Measurements from ENCODE around the gene BRD9. TPM values are rescaled to one million over a fixed set of nuclear protein-coding genes. Genes with fewer than 3 reads are reported as not detected.
A peak's percentile ranks its signal among the peaks of the same experiment; 100 is the strongest.
"Not testable (repeated sequence)": the region's sequence is repeated elsewhere in the genome, so short reads cannot be mapped to it uniquely, and the experiment has no call there.

The BRD9 gene
- total RNA-seq, 2 donors from 2014 or later = 15.0 to 16.1 TPM

DNA sequence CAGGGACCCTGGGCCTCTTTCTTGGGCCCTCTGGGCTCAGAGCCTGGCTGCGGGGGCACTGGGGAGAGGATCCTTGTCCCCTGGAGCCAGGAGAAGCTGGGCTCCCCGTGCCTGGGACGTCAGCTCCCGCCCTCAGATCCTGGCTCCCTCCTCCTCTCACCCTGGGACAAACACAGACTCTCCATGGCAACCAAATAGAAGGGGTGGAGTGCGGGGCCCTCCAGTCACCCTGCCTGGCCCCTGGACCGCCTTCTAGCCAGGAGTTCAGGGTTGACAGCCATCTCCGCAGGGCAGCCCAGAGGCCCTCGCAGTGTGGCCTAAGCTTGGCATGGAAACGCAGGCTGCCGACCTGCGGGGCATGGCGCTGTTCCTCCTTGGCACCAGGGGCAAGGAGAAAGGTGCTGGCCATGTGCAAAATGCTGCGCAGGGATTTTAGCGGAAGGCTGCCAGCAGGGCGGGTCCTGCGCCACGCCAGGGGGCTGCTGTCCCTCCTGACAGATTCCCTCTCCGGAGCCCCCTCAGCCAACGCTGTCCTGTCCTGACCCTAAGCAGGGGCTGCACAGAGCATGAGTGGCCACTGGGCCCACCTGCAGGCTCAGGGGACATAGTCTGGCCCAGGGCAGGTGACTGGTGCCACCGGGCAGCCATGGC, 42.8 kb downstream of the BRD9 start:
- peaks cover 0 to 12% of the 10 kb centered on the region in 2 donors for H3K4me1 ChIP-seq
- TF ChIP-seq, protein P1, sequence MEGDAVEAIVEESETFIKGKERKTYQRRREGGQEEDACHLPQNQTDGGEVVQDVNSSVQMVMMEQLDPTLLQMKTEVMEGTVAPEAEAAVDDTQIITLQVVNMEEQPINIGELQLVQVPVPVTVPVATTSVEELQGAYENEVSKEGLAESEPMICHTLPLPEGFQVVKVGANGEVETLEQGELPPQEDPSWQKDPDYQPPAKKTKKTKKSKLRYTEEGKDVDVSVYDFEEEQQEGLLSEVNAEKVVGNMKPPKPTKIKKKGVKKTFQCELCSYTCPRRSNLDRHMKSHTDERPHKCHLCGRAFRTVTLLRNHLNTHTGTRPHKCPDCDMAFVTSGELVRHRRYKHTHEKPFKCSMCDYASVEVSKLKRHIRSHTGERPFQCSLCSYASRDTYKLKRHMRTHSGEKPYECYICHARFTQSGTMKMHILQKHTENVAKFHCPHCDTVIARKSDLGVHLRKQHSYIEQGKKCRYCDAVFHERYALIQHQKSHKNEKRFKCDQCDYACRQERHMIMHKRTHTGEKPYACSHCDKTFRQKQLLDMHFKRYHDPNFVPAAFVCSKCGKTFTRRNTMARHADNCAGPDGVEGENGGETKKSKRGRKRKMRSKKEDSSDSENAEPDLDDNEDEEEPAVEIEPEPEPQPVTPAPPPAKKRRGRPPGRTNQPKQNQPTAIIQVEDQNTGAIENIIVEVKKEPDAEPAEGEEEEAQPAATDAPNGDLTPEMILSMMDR (IDR thresholded peaks at IDR 0.05) = no peak
- peak overlapping the region; percentile 17 to 39 for H3K4me3 ChIP-seq
- H3K36me3 ChIP-seq = no peaks in the 10 kb centered on the region
- peak overlapping the region in 1 of 2 donors; percentile 26 for H3K27ac ChIP-seq
- no peaks in the 10 kb centered on the region for H3K27me3 ChIP-seq
- no peaks in the 10 kb centered on the region for H3K9me3 ChIP-seq
- no peak for DNase-seq (ENCODE audit: low spot score)

GRCh38 chr5:848671-849111, 43.9 kb downstream of the BRD9 start:
- no peak for DNase-seq (ENCODE audit: low spot score)
- no peak overlapping the region for H3K4me3 ChIP-seq

GRCh38 chr5:847736-848135, 44.9 kb downstream of the BRD9 start:
- H3K27me3 ChIP-seq; H3K4me3 ChIP-seq; H3K36me3 ChIP-seq; H3K27ac ChIP-seq; H3K9me3 ChIP-seq; DNase-seq (ENCODE audit: low spot score): not testable (repeated sequence)
- peaks cover 0 to 12% of the 10 kb centered on the region in 2 donors for H3K4me1 ChIP-seq

More at GRCh38 chr5:848671-849111, 43.9 kb downstream of the BRD9 start:
- H3K27ac ChIP-seq = peak overlapping the region in 1 of 2 donors; percentile 26
- peaks cover 0 to 12% of the 10 kb centered on the region in 2 donors for H3K4me1 ChIP-seq
- H3K9me3 ChIP-seq = no peaks in the 10 kb centered on the region
- no peaks in the 10 kb centered on the region for H3K27me3 ChIP-seq
- TF ChIP-seq, protein P1 (IDR thresholded peaks at IDR 0.05) = no peak
- no peaks in the 10 kb centered on the region for H3K36me3 ChIP-seq

DNA sequence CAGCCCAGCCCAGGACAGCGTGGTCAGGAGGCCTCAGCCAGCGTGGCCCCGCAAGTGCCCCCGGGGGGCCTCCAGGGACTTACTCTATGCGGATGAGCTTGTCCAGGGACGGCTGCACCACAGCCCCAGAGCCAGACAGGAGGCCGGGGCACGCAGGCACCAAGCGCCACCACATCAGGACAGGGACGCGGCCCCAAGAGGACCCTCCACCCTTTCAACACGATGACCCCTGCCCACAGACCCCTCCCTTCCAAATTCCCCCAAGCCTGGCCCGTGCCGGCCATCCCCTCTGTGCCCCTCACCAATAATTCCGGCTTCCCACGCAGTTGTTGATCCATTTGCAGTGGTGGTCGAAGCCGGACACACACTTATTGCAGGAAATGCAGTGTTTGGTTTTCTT, 45.4 kb downstream of the BRD9 start:
- H3K27me3 ChIP-seq; DNase-seq (ENCODE audit: low spot score); H3K27ac ChIP-seq; H3K9me3 ChIP-seq; H3K36me3 ChIP-seq; H3K4me3 ChIP-seq: not testable (repeated sequence)
- peaks cover 0 to 12% of the 10 kb centered on the region in 2 donors for H3K4me1 ChIP-seq

DNA sequence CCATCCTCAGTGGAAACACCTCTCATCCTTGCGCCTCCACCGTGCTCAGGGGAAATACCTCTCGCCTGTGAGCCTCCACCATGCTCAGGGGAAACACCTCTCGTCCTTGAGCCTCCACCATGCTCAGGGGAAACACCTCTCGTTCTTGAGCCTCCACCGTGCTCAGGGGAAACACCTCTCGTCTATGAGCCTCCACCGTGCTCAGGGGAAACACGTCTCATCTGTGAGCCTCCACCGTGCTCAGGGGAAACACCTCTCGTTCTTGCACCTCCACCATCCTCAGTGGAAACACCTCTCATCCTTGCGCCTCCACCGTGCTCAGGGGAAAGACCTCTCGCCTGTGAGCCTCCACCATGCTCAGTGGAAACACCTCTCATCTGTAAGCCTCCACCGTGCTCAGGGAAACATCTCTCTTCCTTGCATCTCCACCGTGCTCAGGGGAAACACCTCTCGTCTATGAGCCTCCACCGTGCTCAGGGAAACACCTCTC, 46.0 kb downstream of the BRD9 start:
- not testable (repeated sequence) for H3K27ac ChIP-seq; H3K4me3 ChIP-seq; DNase-seq (ENCODE audit: low spot score); H3K36me3 ChIP-seq; H3K9me3 ChIP-seq; H3K27me3 ChIP-seq
- H3K4me1 ChIP-seq = peaks cover 0 to 12% of the 10 kb centered on the region in 2 donors

DNA sequence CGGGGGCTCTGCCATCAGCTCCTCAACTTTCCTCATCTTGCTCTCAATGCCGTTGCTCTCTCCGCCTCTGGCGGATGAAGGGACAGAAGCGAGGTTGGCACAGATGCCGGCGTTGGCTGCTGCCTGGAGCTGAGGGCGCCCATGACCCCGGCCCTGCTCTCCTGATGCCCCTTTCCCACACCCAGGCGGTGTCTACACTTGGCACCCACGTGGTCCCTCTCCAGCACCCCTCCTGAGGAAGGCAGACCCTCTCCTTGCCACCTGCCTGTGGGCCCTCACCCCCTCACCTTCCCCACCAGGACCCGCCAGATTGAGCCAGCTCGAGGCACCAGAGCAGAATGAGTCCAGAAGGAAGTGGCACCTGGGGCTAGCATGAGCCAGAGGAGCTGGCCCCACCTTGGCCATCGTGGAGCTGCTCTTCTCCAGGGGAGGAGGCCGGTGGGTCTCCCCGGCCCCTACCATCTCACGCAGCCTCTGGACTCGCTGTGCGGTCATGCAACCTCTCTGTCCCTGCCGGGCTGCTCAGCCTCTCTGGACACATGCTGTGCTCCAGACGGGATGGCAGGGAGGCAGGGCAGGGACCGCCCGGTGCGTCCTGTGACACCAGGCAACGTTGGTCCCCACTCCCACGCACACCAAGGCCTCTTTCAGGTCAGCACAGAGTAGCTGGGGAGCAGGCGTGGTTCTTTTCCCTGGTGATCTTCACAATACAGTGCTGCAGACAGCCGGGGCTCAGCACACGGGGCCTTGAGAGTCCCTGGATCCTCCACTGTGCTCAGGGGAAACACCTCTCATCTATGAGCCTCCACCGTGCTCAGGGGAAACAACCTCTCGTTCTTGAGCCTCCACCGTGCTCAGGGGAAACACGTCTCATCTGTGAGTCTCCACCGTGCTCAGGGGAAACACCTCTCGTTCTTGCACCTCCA, 46.7 kb downstream of the BRD9 start:
- H3K36me3 ChIP-seq; DNase-seq (ENCODE audit: low spot score); H3K27ac ChIP-seq: not testable (repeated sequence)

GRCh38 chr5:845031-845675, 47.4 kb downstream of the BRD9 start:
- not testable (repeated sequence) for H3K27ac ChIP-seq, H3K9me3 ChIP-seq, H3K4me1 ChIP-seq, H3K36me3 ChIP-seq, H3K27me3 ChIP-seq, H3K4me3 ChIP-seq
- peak; percentile 55 for DNase-seq (ENCODE audit: low spot score)

More for the DNA sequence above, 46.7 kb downstream of the BRD9 start:
- not testable (repeated sequence) for H3K27me3 ChIP-seq, H3K9me3 ChIP-seq, H3K4me3 ChIP-seq
- H3K4me1 ChIP-seq = peaks cover 0 to 12% of the 10 kb centered on the region in 2 donors

DNA sequence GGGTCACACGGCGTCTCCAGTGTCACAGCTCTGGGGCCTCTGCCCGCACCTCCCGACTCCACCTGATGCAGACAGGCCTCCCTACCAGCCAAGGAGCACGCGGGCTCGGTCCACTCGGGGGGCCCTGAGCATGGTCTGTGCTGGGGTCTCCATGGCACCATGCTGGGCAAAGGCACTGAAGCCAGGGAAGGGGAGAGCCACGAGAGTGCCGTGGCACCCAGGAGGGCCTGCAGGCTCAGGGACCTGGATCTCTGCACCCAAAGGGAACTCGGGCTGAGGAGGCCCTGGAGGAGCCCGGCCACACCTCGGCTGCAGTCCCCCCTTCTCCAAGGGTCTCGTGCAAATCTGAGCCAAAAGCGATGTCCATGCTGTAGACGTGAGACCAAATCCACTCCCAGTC, 48.2 kb downstream of the BRD9 start:
- peaks cover 10% of the 10 kb centered on the region for H3K36me3 ChIP-seq
- not testable (repeated sequence) for H3K4me3 ChIP-seq, H3K27me3 ChIP-seq, H3K4me1 ChIP-seq, H3K27ac ChIP-seq, H3K9me3 ChIP-seq
- DNase-seq (ENCODE audit: low spot score) = peak; percentile 57

GRCh38 chr5:843926-844325, 48.7 kb downstream of the BRD9 start:
- not testable (repeated sequence) for H3K4me3 ChIP-seq, H3K27ac ChIP-seq, H3K27me3 ChIP-seq, H3K9me3 ChIP-seq, H3K4me1 ChIP-seq
- peaks cover 10% of the 10 kb centered on the region for H3K36me3 ChIP-seq
- DNase-seq (ENCODE audit: low spot score) = peak; percentile 54

DNA sequence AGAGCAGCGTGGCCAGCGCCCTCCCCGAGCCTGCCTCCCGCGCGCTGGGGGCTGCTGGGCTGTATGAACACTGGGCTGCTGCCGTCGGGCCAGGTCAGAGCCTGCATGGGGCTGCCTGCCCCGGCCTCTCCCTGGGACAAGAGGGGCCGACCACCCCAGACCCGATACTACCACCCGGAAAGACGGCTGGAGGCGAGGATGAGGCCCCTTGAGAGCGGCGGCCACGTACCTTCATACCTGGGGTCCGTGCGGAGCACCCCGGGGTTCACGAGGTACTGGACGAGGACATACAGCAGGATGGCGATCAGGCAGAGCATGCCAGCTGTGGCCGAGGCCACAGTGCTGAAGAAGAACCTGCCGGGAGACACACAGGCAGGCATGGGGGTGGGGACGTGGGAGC, 49.2 kb downstream of the BRD9 start:
- H3K4me1 ChIP-seq; H3K27ac ChIP-seq; H3K9me3 ChIP-seq; H3K4me3 ChIP-seq; DNase-seq (ENCODE audit: low spot score); H3K27me3 ChIP-seq: not testable (repeated sequence)
- peaks cover 10% of the 10 kb centered on the region for H3K36me3 ChIP-seq

- H3K4me1 ChIP-seq; H3K27me3 ChIP-seq; DNase-seq (ENCODE audit: low spot score); H3K4me3 ChIP-seq; H3K9me3 ChIP-seq; H3K27ac ChIP-seq: not testable (repeated sequence)
- H3K36me3 ChIP-seq = peaks cover 10% of the 10 kb centered on the region
These were observed 50.0 kb downstream of the BRD9 start for GRCh38 chr5:842402-843221.

Measured in right atrium auricular region (tissue), 2 donors.